Left renal cortex interstitium (tissue), 4 donors: Measurements from ENCODE around the gene OR4C16. TPM values are rescaled to one million over a fixed set of nuclear protein-coding genes. Genes with fewer than 3 reads are reported as not detected.

Experiments used
- DNase-seq, 4 donors: peaks; one replicate each; pipeline ENCODE4 v3.0.0-alpha.2; 2013; ENCODE audit warnings: low read depth in 4 of 4, low spot score in 2 of 4, missing footprints in 1 of 4
- polyA plus RNA-seq, 4 donors: library from polyadenylated mRNA; unstranded; fragments of 120-200 nt; gene quantifications; one replicate each; pipeline ENCODE4 v1.2.1, GENCODE V29; 2013; ENCODE audit not compliant: insufficient read length in 4 of 4

OR4C16 gene, protein sequence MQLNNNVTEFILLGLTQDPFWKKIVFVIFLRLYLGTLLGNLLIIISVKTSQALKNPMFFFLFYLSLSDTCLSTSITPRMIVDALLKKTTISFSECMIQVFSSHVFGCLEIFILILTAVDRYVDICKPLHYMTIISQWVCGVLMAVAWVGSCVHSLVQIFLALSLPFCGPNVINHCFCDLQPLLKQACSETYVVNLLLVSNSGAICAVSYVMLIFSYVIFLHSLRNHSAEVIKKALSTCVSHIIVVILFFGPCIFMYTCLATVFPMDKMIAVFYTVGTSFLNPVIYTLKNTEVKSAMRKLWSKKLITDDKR
- not detected for polyA plus RNA-seq

DNA sequence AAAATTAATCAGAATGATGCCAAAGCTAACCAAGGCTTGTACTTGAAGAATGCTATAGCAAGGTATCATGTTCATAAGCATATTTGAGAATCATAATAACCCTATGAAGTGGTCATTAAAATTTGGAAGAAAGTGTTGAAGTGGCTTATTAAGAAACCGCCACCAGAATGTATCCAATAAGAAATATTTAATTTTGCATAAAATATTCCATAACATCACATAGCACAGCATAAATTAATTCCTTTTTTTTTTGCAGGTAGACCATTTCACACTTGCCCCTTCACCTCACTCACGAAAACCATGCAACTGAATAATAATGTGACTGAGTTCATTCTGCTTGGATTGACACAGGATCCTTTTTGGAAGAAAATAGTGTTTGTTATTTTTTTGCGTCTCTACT, at the start of gene OR4C16:
OR4C16 (plus strand) TSS at position 301 of the 400 bp plus-strand sequence; CDS start at position 301, 0 bp downstream.
- no peak for DNase-seq

DNA sequence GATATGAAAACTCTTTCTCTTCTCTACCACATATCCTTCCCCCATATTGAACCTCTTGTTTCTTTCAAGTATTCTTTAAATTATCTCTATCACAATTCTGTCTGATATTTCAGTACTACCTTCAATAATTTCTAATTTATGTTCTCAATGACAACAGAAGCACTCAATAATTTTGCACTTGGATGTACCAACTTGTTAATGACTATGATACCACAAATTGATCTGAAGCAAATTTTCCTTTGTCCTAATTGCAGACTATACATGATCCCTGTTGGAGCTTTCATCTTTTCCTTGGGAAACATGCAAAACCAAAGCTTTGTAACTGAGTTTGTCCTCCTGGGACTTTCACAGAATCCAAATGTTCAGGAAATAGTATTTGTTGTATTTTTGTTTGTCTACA, 17.8 kb upstream of the OR4C16 start, which contains the start of gene OR4C15:
OR4C15 (plus strand) TSS at position 301 of the 400 bp plus-strand sequence; CDS start at position 301, 0 bp downstream.
- no peak for DNase-seq

DNA sequence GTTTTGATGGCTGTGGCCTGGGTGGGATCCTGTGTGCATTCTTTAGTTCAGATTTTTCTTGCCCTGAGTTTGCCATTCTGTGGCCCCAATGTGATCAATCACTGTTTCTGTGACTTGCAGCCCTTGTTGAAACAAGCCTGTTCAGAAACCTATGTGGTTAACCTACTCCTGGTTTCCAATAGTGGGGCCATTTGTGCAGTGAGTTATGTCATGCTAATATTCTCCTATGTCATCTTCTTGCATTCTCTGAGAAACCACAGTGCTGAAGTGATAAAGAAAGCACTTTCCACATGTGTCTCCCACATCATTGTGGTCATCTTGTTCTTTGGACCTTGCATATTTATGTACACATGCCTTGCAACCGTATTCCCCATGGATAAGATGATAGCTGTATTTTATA, 620 bp downstream of the OR4C16 start:
- no peak for DNase-seq

DNA sequence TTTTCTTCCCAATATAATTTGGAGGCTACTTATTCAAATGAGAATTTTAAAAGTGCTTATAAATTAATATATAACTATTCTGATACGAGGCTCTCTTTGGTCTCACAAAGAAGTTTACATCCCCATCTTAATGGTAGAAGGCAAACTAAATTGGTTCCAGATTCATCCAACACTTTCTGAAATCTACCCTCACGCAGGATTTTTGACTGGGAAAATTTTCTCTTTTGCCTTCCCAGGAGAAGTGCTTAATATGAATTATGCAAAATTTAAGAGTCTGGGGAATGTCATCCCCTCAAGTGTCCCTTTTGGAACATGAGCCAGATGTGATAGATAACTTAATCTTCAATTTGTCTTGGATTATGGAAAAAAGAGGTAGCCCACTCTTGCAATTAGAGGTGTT, 35.6 kb downstream of the OR4C16 start, which contains the start of gene OR4C11:
OR4C11 (minus strand) TSS at position 101 of the 400 bp plus-strand sequence. CDS start 3,272 bp downstream, outside the sequence.
- no peak for DNase-seq

Other genes starting within 250 kb of the OR4C16 start
- not detected for gene OR4A16, start 228.9 kb upstream of the OR4C16 start, polyA plus RNA-seq
- gene OR4A15, start 204.2 kb upstream of the OR4C16 start, polyA plus RNA-seq: not detected
- gene OR4C15, start 17.7 kb upstream of the OR4C16 start, polyA plus RNA-seq: not detected
- gene OR4C11, start 35.5 kb downstream of the OR4C16 start, polyA plus RNA-seq: not detected
- under 1 TPM; 0.08 to 0.17 (median 0.12) TPM for gene OR4P4, start 63.0 kb downstream of the OR4C16 start, polyA plus RNA-seq
- gene OR4S2, start 76.2 kb downstream of the OR4C16 start, polyA plus RNA-seq: not detected
- not detected for gene OR4C6, start 90.1 kb downstream of the OR4C16 start, polyA plus RNA-seq
- gene OR5D13, start 201.3 kb downstream of the OR4C16 start, polyA plus RNA-seq: not detected
- not detected for gene OR5D14, start 223.4 kb downstream of the OR4C16 start, polyA plus RNA-seq
- gene OR5L1, start 239.2 kb downstream of the OR4C16 start, polyA plus RNA-seq: not detected
- not detected for gene OR5D18, start 247.5 kb downstream of the OR4C16 start, polyA plus RNA-seq